ENCODE measurements around the gene D2HGDH.

DNA sequence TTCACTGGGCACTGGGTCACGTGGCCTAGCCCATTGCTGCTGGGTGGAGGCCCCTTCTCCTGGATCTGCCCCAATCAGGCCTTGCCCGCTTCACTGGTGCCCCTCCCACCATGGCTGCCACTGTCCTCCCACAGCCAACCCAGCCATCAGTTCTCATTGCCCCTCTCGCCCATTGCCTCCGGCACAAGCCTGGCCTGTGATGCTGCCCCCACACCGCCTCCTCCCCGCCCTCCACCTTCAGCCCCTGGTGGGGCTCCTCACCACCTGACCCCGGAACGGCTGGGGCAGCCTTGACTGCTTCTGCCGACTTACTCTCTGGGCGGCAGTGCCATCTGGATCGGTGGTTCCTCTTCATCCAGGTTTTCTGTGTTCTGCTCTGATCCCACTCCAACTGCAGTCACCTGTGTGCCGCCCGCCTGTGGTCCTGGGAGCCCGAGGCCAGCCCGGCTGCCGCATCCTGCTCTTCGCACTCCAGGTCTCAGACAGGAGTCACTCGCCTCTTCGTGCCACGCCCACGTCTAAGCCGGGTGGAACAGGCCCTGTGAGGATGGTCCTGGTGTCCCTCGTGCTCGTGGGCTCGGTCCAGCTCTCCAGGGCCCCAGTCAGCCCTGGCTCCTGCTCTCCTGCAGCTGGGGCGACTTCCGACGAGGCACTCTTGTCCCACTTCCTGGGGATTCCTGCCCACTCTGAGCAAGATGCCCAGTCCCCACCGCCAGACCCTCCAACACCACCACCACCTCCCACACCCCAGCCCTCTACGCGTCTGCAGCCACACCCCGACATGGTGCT lies 14.2 kb downstream of the D2HGDH start:
- TF ChIP-seq, protein P1, sequence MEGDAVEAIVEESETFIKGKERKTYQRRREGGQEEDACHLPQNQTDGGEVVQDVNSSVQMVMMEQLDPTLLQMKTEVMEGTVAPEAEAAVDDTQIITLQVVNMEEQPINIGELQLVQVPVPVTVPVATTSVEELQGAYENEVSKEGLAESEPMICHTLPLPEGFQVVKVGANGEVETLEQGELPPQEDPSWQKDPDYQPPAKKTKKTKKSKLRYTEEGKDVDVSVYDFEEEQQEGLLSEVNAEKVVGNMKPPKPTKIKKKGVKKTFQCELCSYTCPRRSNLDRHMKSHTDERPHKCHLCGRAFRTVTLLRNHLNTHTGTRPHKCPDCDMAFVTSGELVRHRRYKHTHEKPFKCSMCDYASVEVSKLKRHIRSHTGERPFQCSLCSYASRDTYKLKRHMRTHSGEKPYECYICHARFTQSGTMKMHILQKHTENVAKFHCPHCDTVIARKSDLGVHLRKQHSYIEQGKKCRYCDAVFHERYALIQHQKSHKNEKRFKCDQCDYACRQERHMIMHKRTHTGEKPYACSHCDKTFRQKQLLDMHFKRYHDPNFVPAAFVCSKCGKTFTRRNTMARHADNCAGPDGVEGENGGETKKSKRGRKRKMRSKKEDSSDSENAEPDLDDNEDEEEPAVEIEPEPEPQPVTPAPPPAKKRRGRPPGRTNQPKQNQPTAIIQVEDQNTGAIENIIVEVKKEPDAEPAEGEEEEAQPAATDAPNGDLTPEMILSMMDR (IDR thresholded peaks at IDR 0.05; ENCODE audit: low read length): no peak
- no peak for TF ChIP-seq EZH2 (optimal IDR thresholded peaks at IDR 0.05; ENCODE audit: low read depth, low read length)
